Measurements from ENCODE around the gene STAT3. TPM values are rescaled to one million over a fixed set of nuclear protein-coding genes. Genes with fewer than 3 reads are reported as not detected.

The STAT3 gene
- total RNA-seq, 1 experiment from 2014 or later = 61.0 TPM

GRCh38 chr17:42394838-42395237 is 6.6 kb upstream of the STAT3 start:
- Histone ChIP-seq H3K9me3 (ENCODE audit: control insufficient read depth in 1 of 2, insufficient read depth in 1 of 2, low read depth in 1 of 2, low read length in 2 of 2) (no peaks in the 10 kb centered on the region), H3K9ac (ENCODE audit: low read length) (no peak overlapping the region), H3K4me3 (replicated peaks in 1 of 2; ENCODE audit: low read depth in 1 of 2, low read length in 2 of 2) (no peak overlapping the region), H3K4me1 (ENCODE audit: control insufficient read depth in 1 of 2, insufficient read depth in 2 of 2, low read length in 2 of 2) (peaks cover 0 to 5% of the 10 kb centered on the region in 2 experiments; a peak in 1 of 4 replicates), H3K4me2 (ENCODE audit: low read length) (no peak overlapping the region), H4K20me1 (ENCODE audit: insufficient read depth) (no peaks in the 10 kb centered on the region), H3K9me2 (ENCODE audit: insufficient read depth) (no peaks in the 10 kb centered on the region), H3K79me2 (ENCODE audit: insufficient read depth, low read length) (no peaks in the 10 kb centered on the region), H2AFZ (ENCODE audit: low read depth, low read length, poor library complexity, severe bottlenecking) (no peak overlapping the region), H3K27ac (ENCODE audit: low read depth, low read length) (no peak overlapping the region), H3K36me3 (ENCODE audit: control insufficient read depth in 1 of 2, insufficient read depth in 2 of 2, low read length in 2 of 2) (no peaks in the 10 kb centered on the region), H3K27me3 (ENCODE audit: insufficient read depth, low read length) (no peaks in the 10 kb centered on the region)
- RAD21 ChIA-PET (ENCODE audit: low non-redundant PET in 1 of 2, low total read pairs in 2 of 2, uncharacterized antibody in 2 of 2, unreplicated experiment in 2 of 2) = no interaction called here
- CTCF ChIA-PET = no interaction called here
- intact Hi-C loops (cut with micrococcal nuclease) = no loop called here
- BruUV-seq (replicated peaks) = no TSS peak
- ATAC-seq (no peak), DNase-seq (ENCODE audit: low read depth, low spot score) (no peak)
- no peak for TF ChIP-seq REST (IDR thresholded peaks at IDR 0.05; ENCODE audit: low read depth)
- TF ChIP-seq POLR2AphosphoS5 (IDR thresholded peaks at IDR 0.05; ENCODE audit: low read depth, low read length) = no peak
- no peak for TF ChIP-seq POLR2A (IDR thresholded peaks at IDR 0.05; ENCODE audit: borderline replicate concordance, extremely low read depth, insufficient read depth, insufficient read length)
- TF ChIP-seq CTCF (IDR thresholded peaks at IDR 0.05 in 2 of 3, conservative IDR thresholded peaks at IDR 0.05 in 1 of 3; ENCODE audit: borderline replicate concordance in 1 of 3, insufficient read depth in 1 of 3, low read depth in 2 of 3, low read length in 2 of 3) = no peak
- no peak for TF ChIP-seq SP1 (IDR thresholded peaks at IDR 0.05; ENCODE audit: low read depth)
- no peak for TF ChIP-seq SIN3A (IDR thresholded peaks at IDR 0.05; ENCODE audit: low read depth)
- no peak for TF ChIP-seq ZFX (IDR thresholded peaks at IDR 0.05)
- no peak for TF ChIP-seq ELF1 (IDR thresholded peaks at IDR 0.05; ENCODE audit: borderline replicate concordance, low read depth)
- TF ChIP-seq, protein P1, sequence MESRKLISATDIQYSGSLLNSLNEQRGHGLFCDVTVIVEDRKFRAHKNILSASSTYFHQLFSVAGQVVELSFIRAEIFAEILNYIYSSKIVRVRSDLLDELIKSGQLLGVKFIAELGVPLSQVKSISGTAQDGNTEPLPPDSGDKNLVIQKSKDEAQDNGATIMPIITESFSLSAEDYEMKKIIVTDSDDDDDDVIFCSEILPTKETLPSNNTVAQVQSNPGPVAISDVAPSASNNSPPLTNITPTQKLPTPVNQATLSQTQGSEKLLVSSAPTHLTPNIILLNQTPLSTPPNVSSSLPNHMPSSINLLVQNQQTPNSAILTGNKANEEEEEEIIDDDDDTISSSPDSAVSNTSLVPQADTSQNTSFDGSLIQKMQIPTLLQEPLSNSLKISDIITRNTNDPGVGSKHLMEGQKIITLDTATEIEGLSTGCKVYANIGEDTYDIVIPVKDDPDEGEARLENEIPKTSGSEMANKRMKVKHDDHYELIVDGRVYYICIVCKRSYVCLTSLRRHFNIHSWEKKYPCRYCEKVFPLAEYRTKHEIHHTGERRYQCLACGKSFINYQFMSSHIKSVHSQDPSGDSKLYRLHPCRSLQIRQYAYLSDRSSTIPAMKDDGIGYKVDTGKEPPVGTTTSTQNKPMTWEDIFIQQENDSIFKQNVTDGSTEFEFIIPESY (IDR thresholded peaks at IDR 0.05; ENCODE audit: extremely low read depth, insufficient replicate concordance, low read length) = no peak
- POLR2A ChIA-PET = no interaction called here
